K562 (cell line): ENCODE results near the gene DNAJC11. TPM values are rescaled to one million over a fixed set of nuclear protein-coding genes. Genes with fewer than 3 reads are reported as not detected.
A peak's percentile ranks its signal among the peaks of the same experiment; 100 is the strongest.

Experiments used
- ATAC-seq: fragments of 200-7000 bp; cut with Tn5 transposase; 3 replicates; pipeline ENCODE4 v1.9.1; 2020; ENCODE audit warnings: moderate library complexity
- BruUV-seq: library from RNA; stranded (reverse); fragments of 400-500 nt; replicated peaks from 2 replicates; lab custom pipeline; 2021; lab: Mats Ljungman, UMichigan
- CTCF ChIA-PET: fragments of 300-600 bp; formaldehyde crosslinking; extraction: SDS; loops from one replicate; lab custom pipeline; 2021; ENCODE audit warnings: low intra/inter-chr PET ratio; lab: Yijun Ruan, JAX
- POLR2A ChIA-PET: fragments of 300-600, 350-650 bp; sonication (Branson Sonifier 250); formaldehyde crosslinking; extraction: SDS; loops from one replicate; lab custom pipeline; 2021; ENCODE audit warnings: antibody characterized with exemption, inconsistent platforms; lab: Yijun Ruan, JAX
- DNase-seq, 4 experiments: peaks; one replicate each; pipeline versions ENCODE4 v3.0.0 to v3.0.0-alpha.2; 2011 to 2018; ENCODE audit warnings: low spot score in 3 of 4, mixed read lengths in 3 of 4; ENCODE audit errors: extremely low read depth in 1 of 4
- FAIRE-seq: peaks from 2 replicates; lab custom pipeline; 2011; peaks lifted over from hg19 to GRCh38; lab: Jason Lieb, UNC
- H2AFZ ChIP-seq: 2 replicates; pipeline ENCODE4 v1.6.0; 2011; ENCODE audit warnings: low read depth, low read length, control low read depth, inconsistent platforms
- H3K27ac ChIP-seq: fragments of 200-600 bp; 3 replicates; pipeline ENCODE4 v1.8.0; 2011; ENCODE audit warnings: low read depth, mild to moderate bottlenecking, control low read depth, inconsistent platforms, low read length, moderate library complexity, mixed read lengths; ENCODE audit errors: extremely low read depth
- H3K27me3 ChIP-seq, 2 experiments: fragments of 300-600 bp in 1 of 2; 2 replicates in 1 of 2; 3 replicates in 1 of 2; pipeline versions ENCODE4 v1.6.0 to v1.8.0; 2011; ENCODE audit warnings: inconsistent platforms in 2 of 2, low read length in 2 of 2, mild to moderate bottlenecking in 1 of 2, mixed read lengths in 1 of 2, moderate library complexity in 1 of 2; ENCODE audit not compliant: control insufficient read depth in 2 of 2, insufficient read depth in 2 of 2
- H3K36me3 ChIP-seq: fragments of 300-600 bp; 3 replicates; pipeline ENCODE4 v1.8.0; 2011; ENCODE audit warnings: mild to moderate bottlenecking, low read length, inconsistent platforms; ENCODE audit not compliant: control insufficient read depth, insufficient read depth
- H3K4me1 ChIP-seq, 2 experiments: fragments of 200-600 bp in 1 of 2; replicated peaks in 1 of 2; 2 replicates in 1 of 2; 3 replicates in 1 of 2; pipeline versions ENCODE4 v1.5.1 to v1.8.0; 2011; ENCODE audit warnings: inconsistent platforms in 2 of 2, low read length in 2 of 2, mild to moderate bottlenecking in 1 of 2, mixed read lengths in 1 of 2, moderate library complexity in 1 of 2; ENCODE audit not compliant: control insufficient read depth in 2 of 2, insufficient read depth in 2 of 2
- H3K4me2 ChIP-seq: 2 replicates; pipeline ENCODE4 v1.6.1; 2011; ENCODE audit warnings: low read length, control low read depth, inconsistent platforms, mixed read lengths; ENCODE audit not compliant: insufficient read depth
- H3K4me3 ChIP-seq: fragments of 200-600 bp; sonication (generic), shearing (Covaris generic); 2 replicates; pipeline ENCODE4 v1.5.1; 2016; ENCODE audit warnings: control low read depth, inconsistent platforms
- H3K79me2 ChIP-seq: fragments of 200-600 bp; 3 replicates; pipeline ENCODE4 v1.8.0; 2011; ENCODE audit warnings: low read length, inconsistent platforms; ENCODE audit not compliant: control insufficient read depth, insufficient read depth
- H3K9ac ChIP-seq, 2 experiments: 2 replicates each; pipeline versions ENCODE4 v1.6.0 to v1.6.1; 2011; ENCODE audit warnings: low read depth in 2 of 2, low read length in 2 of 2, control low read depth in 1 of 2, inconsistent platforms in 1 of 2, mild to moderate bottlenecking in 1 of 2, mixed read lengths in 1 of 2; ENCODE audit not compliant: insufficient read depth in 1 of 2
- H3K9me1 ChIP-seq: one replicate; pipeline ENCODE4 v1.6.0; 2011; ENCODE audit warnings: inconsistent platforms, mild to moderate bottlenecking, low read length, moderate library complexity; ENCODE audit not compliant: control insufficient read depth, insufficient read depth
- H3K9me3 ChIP-seq: replicated peaks from 2 replicates; pipeline ENCODE4 v1.5.1; 2011; ENCODE audit warnings: low read depth, low read length, inconsistent platforms; ENCODE audit not compliant: control insufficient read depth, insufficient read depth
- H4K20me1 ChIP-seq: replicated peaks from 2 replicates; pipeline ENCODE4 v1.6.1; 2011; ENCODE audit warnings: low read length, inconsistent platforms, mixed read lengths; ENCODE audit not compliant: control insufficient read depth, insufficient read depth
- BCOR ChIP-seq: fragments of 450-650 bp; IDR thresholded peaks from 2 replicates; pipeline ENCODE4 v1.6.1; 2016
- HDAC3 ChIP-seq: fragments of 450-650 bp; IDR thresholded peaks from 2 replicates; pipeline ENCODE4 v1.6.1; 2018; ENCODE audit warnings: borderline replicate concordance, mild to moderate bottlenecking, moderate library complexity; ENCODE audit not compliant: partially characterized antibody
- NR0B1 ChIP-seq: fragments of 450-650 bp; IDR thresholded peaks from one replicate; pipeline ENCODE4 v1.6.1; 2018; ENCODE audit warnings: mild to moderate bottlenecking, moderate library complexity; ENCODE audit not compliant: partially characterized antibody
- SUPT5H ChIP-seq: fragments of 450-650 bp; IDR thresholded peaks from 2 replicates; pipeline ENCODE4 v1.6.1; 2016
- ZBTB11 ChIP-seq, 3 experiments: fragments of 200-800 bp in 1 of 3; fragments of 250-450 bp in 1 of 3; fragments of 450-650 bp in 1 of 3; sonication (Bioruptor Pico) in 1 of 3; sonication (Bioruptor generic) in 1 of 3; formaldehyde crosslinking in 1 of 3; IDR thresholded peaks; 2 replicates each; pipeline versions ENCODE4 v1.6.1 to v1.8.0; 2016 to 2022; ENCODE audit warnings: mild to moderate bottlenecking in 2 of 3, missing genetic modification characterization in 2 of 3, missing compliant biosample characterization in 1 of 3, moderate library complexity in 1 of 3
- ZBTB34 ChIP-seq: fragments of 250-450 bp; sonication (Bioruptor Pico); IDR thresholded peaks from 2 replicates; pipeline ENCODE4 v1.8.0; 2021; ENCODE audit warnings: mild to moderate bottlenecking, moderate library complexity
- ZBTB7A ChIP-seq: IDR thresholded peaks from 2 replicates; pipeline ENCODE4 v1.6.1; 2011; ENCODE audit warnings: low read depth, mild to moderate bottlenecking, low read length, moderate library complexity, borderline replicate concordance; ENCODE audit not compliant: control insufficient read depth
- WGBS: fragments of 100-300 bp; shearing (Covaris generic); methylation state at CpG from one replicate; pipeline ENCODE4 v1.1.6; 2016; ENCODE audit warnings: low coverage, mixed read lengths; ENCODE audit not compliant: insufficient coverage; ENCODE audit errors: missing lambda C conversion rate; 5-methylcytosine and 5-hydroxymethylcytosine counted together
- in situ Hi-C: fragments of 300-500 bp; cut with MboI; formaldehyde crosslinking; loops from 4 replicates; pipeline ENCODE4 v1.15.0; 2018; ENCODE audit warnings: inconsistent platforms, mixed read lengths
- intact Hi-C: fragments of 100-400 bp; cut with micrococcal nuclease; formaldehyde crosslinking; loops from 2 replicates; pipeline ENCODE4 v1.14.2; 2022
- polyA plus RNA-seq, 8 experiments: library from polyadenylated mRNA; depleted of rRNA in 4 of 8; stranded (reverse) in 5 of 8; unstranded in 3 of 8; fragments of >200 nt; fragmentation: Nextera tagmentation in 2 of 8; fragmentation: Illumina TruSeq in 1 of 8; extraction: Ambion mirVana in 2 of 8; extraction: Trizol in 1 of 8; gene quantifications; 2 replicates each; pipeline versions ENCODE4 v1.2.1 to v1.2.3, GENCODE V29; 2011 to 2014; ENCODE audit warnings: inconsistent platforms in 1 of 8, missing spikeins in 1 of 8
- total RNA-seq, 7 experiments: library from RNA; depleted of rRNA in 6 of 7; stranded (reverse); fragments of >200 nt in 6 of 7; fragmentation: Illumina TruSeq in 2 of 7; extraction: Trizol in 2 of 7; gene quantifications; 2 replicates each; pipeline versions ENCODE4 v1.2.1 to v1.2.3, GENCODE V29; 2011 to 2021; ENCODE audit warnings: low replicate concordance in 1 of 7

DNAJC11 gene
- total and polyA plus RNA-seq, 9 of the 15 experiments (the other 6 are each of a cell fraction or from before 2014, with no cell fraction given), result 14.1 to 123 (median 76.6) TPM

- intact Hi-C loops, result no loop called here
- 81% methylated on average over 9 of the region's 9 CpGs for WGBS
- H2AFZ ChIP-seq, result no peak overlapping the region
- DNase-seq (no peak), FAIRE-seq (no peak), ATAC-seq (no peak)
- H3K27me3 ChIP-seq, result no peaks in the 10 kb centered on the region
- H4K20me1 ChIP-seq, result no peaks in the 10 kb centered on the region; the same call in 1 of the 2 replicates
- peaks cover 0 to 13% of the 10 kb centered on the region in 2 experiments; a peak in 1 of 5 replicates for H3K4me1 ChIP-seq
- no peaks in the 10 kb centered on the region for H3K9me3 ChIP-seq
- TF ChIP-seq SUPT5H (0 out of 2 replicates have a peak, but pooled peaks have one; percentile 17), NR0B1 (no peak)
- H3K27ac ChIP-seq, result no peak overlapping the region
- H3K4me2 ChIP-seq, result no peak overlapping the region
- POLR2A ChIA-PET, result interaction anchor here (1.3 to 3.6 kb wide), 3 partner anchors 8 to 103 kb away, joined by 3 to 13 read pairs (median 8); partner anchors contain the start of gene DNAJC11
- peaks cover 85% of the 10 kb centered on the region for H3K79me2 ChIP-seq
- in situ Hi-C loops, result no loop called here
- CTCF ChIA-PET, result no interaction called here
- H3K36me3 ChIP-seq, result peaks cover 52% of the 10 kb centered on the region
- H3K9me1 ChIP-seq, result no peaks in the 10 kb centered on the region
- no TSS peak for BruUV-seq
- no peak overlapping the region for H3K9ac ChIP-seq
- H3K4me3 ChIP-seq, result no peak overlapping the region
Observed at GRCh38 chr1:6692956-6693355, 8.7 kb downstream of the DNAJC11 start.

GRCh38 chr1:6691507-6691906 is 10.1 kb downstream of the DNAJC11 start:
- intact Hi-C loops (no loop called here), in situ Hi-C loops (no loop called here)
- Histone ChIP-seq H3K27ac (no peak overlapping the region), H3K79me2 (peaks cover 85% of the 10 kb centered on the region), H3K4me3 (no peak overlapping the region), H3K9me3 (no peaks in the 10 kb centered on the region), H3K27me3 (no peaks in the 10 kb centered on the region), H3K4me2 (no peak overlapping the region), H3K36me3 (peaks cover 51% of the 10 kb centered on the region; the same call in 2 of the 3 replicates), H3K9me1 (no peaks in the 10 kb centered on the region), H2AFZ (no peak overlapping the region), H3K9ac (no peak overlapping the region), H4K20me1 (no peaks in the 10 kb centered on the region; the same call in 1 of the 2 replicates), H3K4me1 (peaks cover 0 to 10% of the 10 kb centered on the region in 2 experiments; a peak in 1 of 5 replicates)
- 57% methylated on average over 4 of the region's 4 CpGs for WGBS
- ChIA-PET POLR2A (interaction anchor here (1.3 to 3.6 kb wide), 3 partner anchors 9 to 13 kb away, joined by 5 to 13 read pairs (median 8); partner anchors contain the start of gene DNAJC11), CTCF (no interaction called here)
- DNase-seq (no peak), FAIRE-seq (no peak), ATAC-seq (no peak)
- BruUV-seq, result no TSS peak
- TF ChIP-seq ZBTB34 (CRISPR knock-in tag), result no peak
- no peak for TF ChIP-seq BCOR
- no peak for TF ChIP-seq HDAC3
- no peak for TF ChIP-seq ZBTB11 (CRISPR knock-in tag; IDR thresholded peaks at IDR 0.05)
- no peak for TF ChIP-seq ZBTB7A
